SK-N-MC (cell line): ENCODE measurements around the gene CDH4.

Experiments
- EZH2 ChIP-seq: fragments of 200-600 bp; sonication (generic); IDR thresholded peaks from one replicate; pipeline ENCODE4 v1.6.1; 2017; ENCODE audit warnings: antibody characterized with exemption
- POLR2AphosphoS5 ChIP-seq: IDR thresholded peaks from 2 replicates; pipeline ENCODE4 v1.6.1; 2012; ENCODE audit warnings: mild to moderate bottlenecking, low read depth, low read length, borderline replicate concordance

- no peak for TF ChIP-seq EZH2
- TF ChIP-seq POLR2AphosphoS5 = no peak
Observed at GRCh38 chr20:61821735-61822134, 569.7 kb downstream of the CDH4 start.
